ENCODE measurements around the gene SCRN1.

SCRN1 gene

DNA sequence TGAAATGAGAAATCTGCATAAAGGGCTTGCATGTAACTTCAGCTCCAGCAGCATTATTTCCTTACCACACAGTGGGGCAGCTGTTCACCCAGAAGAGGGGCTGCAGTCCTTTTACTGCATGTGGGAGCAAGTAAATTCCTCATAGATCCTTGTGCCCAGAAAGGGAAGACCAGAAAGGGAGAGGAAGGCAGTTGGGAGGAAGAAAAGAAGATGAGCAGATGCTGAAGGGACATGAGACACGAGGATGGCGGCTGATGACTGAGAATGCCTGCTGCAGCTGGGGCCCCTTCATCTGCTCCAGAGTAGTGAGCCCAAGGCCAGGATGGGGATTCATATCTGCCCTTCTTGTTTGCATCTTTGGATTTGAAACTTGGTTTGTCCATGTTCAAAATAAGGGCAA lies 102.8 kb downstream of the SCRN1 start:
- DNase-seq: no peak

DNA sequence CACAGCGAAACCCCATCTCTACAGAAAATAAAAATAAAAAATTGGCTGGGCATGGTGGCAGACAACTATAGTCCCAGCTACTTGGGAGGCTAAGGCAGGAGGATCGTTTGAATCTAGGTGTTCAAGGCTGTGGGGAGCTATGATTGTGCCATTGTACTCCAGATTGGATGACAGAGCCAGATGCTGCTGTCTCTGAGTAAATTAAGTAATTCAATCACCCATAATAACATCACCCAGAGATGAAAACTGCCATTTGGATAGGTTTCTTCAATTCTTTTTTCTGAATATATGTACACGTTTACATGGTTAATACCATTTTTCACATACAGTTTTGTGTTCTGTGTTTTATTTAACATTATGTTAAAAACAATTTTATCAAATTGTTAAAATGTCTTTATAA lies 104.0 kb downstream of the SCRN1 start:
- DNase-seq: no peak

DNA sequence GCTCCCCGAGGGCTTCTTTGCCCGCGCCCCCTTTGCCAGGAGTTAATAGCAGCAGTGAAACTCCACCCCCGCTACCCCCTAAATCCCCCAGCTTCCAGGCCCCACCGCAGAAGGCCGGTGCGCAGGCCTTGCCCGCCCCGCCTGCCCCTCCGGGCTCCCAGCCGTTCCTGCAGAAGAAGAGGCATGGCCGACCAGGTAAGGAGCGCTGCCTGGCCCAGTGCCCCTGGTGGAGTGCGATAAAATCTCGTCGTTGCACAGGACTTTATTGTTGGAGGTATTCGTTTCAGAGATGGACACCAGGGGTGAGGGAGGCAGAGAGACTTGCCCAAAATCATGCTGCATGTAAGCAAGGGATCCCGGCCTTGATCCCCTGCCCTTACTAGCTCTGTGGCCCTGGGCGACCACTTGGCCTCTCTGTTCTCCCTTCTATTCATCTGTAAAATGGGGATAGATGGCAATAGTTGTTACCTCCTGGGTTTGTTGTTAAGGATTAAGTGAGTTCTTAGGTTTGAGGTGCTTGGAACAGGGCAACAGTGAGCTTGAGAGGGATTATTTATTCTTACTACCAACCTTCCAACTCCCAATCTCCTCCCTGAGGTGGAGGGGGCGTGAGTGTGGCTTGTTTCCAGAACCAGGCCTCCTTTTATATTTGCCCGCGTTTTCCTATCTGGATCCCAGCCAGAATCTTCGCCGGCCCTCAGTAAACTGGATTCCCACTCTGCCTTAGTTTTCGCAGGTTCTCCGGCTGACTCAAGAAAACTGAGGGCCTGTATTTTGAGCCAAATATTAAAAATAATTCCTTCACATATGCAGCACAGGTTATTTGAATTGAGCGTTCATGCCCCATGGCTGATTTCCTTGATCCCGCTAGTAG lies 105.0 kb downstream of the SCRN1 start:
- DNase-seq: peak; percentile 59

GRCh38 chr7:29883462-29884398 lies 105.9 kb downstream of the SCRN1 start:
- no peak for DNase-seq

DNA sequence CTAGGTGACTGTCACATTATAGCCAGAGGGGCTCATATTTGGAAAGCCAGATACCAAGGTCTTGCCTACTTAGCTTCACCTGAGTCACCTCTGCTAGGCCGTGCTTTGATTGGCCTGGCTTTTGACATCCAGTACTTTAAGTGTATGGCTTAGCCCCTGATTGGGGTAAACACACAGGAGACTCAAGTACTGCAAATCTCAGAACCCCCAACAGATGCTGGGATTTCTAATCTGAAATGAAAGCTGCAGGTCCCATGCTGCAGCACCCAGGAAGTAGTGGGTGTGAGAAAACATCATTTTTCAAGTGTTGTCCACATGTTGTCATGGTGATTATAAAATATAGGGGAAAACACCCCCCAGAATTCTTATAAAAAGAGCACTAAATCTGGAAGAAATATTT lies 107.1 kb downstream of the SCRN1 start:
- no peak for DNase-seq

- DNase-seq: no peak
These were observed 107.9 kb downstream of the SCRN1 start for GRCh38 chr7:29881724-29882123.

- DNase-seq: no peak
These were observed 110.0 kb downstream of the SCRN1 start for GRCh38 chr7:29879609-29880008.

DNA sequence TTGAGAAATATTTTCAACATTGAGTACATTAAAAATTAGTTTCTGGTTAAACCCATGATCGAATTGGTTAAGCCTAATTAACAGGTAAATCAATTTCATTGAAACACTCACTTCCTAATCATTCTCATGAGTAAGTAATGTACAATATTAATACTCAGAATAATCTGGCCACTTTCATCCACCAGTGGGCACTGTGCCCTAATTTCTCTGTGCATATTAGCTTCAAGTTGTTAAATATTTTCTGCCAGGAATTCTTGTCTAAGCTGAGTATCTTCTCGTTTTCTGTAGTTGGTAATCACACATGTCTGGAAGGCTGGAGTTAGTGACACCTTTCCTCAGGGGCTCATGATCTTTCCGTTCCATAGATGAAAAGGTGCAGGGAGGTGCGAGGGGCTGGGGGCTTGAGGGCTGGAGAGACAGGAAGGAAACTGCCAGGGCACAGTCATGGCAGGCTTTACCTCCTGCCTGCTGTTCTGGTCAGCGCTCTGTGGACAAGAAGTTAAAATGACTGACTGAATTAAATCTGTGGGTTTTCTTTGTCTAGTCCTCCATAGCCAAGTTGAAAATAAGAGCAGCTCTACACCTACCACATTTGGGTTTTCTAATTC lies 111.4 kb downstream of the SCRN1 start:
- DNase-seq: peak; percentile 28

DNA sequence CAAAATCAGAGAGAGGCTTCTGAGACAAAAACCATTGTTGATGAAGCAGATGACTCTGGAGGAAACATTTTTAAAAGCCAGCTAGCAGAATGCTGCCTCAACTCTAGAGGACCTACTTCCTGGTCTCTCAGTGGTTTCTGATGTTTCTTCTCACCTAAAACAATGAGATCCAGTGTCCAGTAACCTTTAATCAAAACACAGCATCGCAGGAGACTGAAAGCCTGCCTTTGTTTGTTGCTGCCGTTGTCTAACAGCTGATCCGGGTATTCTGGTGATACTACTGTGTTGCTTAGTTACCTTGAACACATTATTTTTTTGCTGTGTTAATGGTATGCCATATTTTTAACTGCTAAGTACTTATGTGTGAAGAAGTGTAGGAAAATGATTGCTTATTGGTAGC lies 112.4 kb downstream of the SCRN1 start:
- no peak for DNase-seq

- DNase-seq: no peak
These were observed 113.9 kb downstream of the SCRN1 start for GRCh38 chr7:29875741-29876140.

DNA sequence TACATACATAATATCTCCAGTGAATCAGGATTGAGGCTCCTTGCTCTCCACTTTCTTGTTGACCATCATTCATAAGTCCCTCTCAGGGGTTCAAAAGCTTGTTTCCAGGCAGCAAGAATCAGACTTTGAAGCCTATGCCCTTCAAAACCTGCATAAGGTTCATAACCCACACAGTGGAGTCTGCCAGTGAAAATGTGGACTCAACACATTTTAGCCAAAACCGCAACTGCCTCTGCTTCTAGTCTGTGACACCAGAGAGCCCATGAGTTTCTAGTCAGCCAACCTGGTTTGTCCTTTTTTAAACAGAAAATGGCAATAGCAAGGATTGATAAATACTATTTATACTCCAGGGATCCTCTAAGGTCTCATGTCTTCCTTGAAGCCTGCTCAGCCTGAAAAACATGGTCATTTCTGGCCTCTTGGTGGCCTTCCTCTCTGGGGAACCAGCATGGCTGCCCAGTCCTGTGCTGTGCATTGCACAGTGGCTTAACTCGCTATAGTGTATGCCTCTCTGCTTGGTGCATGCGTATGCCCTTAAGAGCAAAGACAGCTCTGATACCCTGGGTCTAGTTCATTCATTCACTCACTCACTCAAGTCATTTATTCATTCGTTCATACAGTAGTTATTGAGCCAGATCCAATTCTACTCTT lies 115.8 kb downstream of the SCRN1 start:
- no peak for DNase-seq

GRCh38 chr7:29871787-29872398 lies 117.7 kb downstream of the SCRN1 start:
- no peak for DNase-seq
